GM06990 (cell line): ENCODE data around the gene CTAGE15.
"Not testable (repeated sequence)": the region's sequence is repeated elsewhere in the genome, so short reads cannot be mapped to it uniquely, and the experiment has no call there.

ENCODE experiments used
- DNase-seq: peaks from one replicate; pipeline ENCODE4 v3.0.0-alpha.2; 2011; ENCODE audit not compliant: insufficient read length; ENCODE audit errors: extremely low read depth
- H3K27me3 ChIP-seq: replicated peaks from 2 replicates; pipeline ENCODE4 v1.6.0; 2011; ENCODE audit warnings: low read length; ENCODE audit not compliant: control insufficient read depth, insufficient read depth
- H3K36me3 ChIP-seq: 2 replicates; pipeline ENCODE4 v1.5.1; 2011; ENCODE audit warnings: low read length; ENCODE audit not compliant: control insufficient read depth, insufficient read depth
- H3K4me3 ChIP-seq: replicated peaks from 2 replicates; pipeline ENCODE4 v1.5.1; 2011; ENCODE audit warnings: low read depth, mild to moderate bottlenecking, control low read depth, low read length

CTAGE15 gene

GRCh38 chr7:143571501-143571900, at the start of gene CTAGE15:
CTAGE15 (plus strand) TSS chr7:143571801; CDS start chr7:143571818, 17 bp downstream.
- not testable (repeated sequence) for DNase-seq, H3K4me3 ChIP-seq, H3K36me3 ChIP-seq, H3K27me3 ChIP-seq

- not testable (repeated sequence) for H3K4me3 ChIP-seq, H3K36me3 ChIP-seq, H3K27me3 ChIP-seq, DNase-seq
Observed at GRCh38 chr7:143522309-143522916, 49.2 kb upstream of the CTAGE15 start.

- not testable (repeated sequence) for H3K27me3 ChIP-seq, DNase-seq, H3K4me3 ChIP-seq, H3K36me3 ChIP-seq
Observed at GRCh38 chr7:143531169-143531926, 40.3 kb upstream of the CTAGE15 start.

- H3K27me3 ChIP-seq, DNase-seq, H3K4me3 ChIP-seq, H3K36me3 ChIP-seq: not testable (repeated sequence)
Observed at GRCh38 chr7:143531932-143532331, 39.7 kb upstream of the CTAGE15 start.

GRCh38 chr7:143533213-143533839, 38.3 kb upstream of the CTAGE15 start:
- H3K27me3 ChIP-seq, H3K4me3 ChIP-seq, DNase-seq, H3K36me3 ChIP-seq: not testable (repeated sequence)

- H3K27me3 ChIP-seq, H3K36me3 ChIP-seq, H3K4me3 ChIP-seq, DNase-seq: not testable (repeated sequence)
Observed at GRCh38 chr7:143536443-143536842, 35.2 kb upstream of the CTAGE15 start.

GRCh38 chr7:143543288-143544038, 28.1 kb upstream of the CTAGE15 start:
- H3K36me3 ChIP-seq: not testable (repeated sequence)

GRCh38 chr7:143555968-143556367, 15.6 kb upstream of the CTAGE15 start:
- not testable (repeated sequence) for H3K4me3 ChIP-seq, H3K27me3 ChIP-seq, DNase-seq, H3K36me3 ChIP-seq

More at GRCh38 chr7:143543288-143544038, 28.1 kb upstream of the CTAGE15 start:
- H3K27me3 ChIP-seq, DNase-seq, H3K4me3 ChIP-seq: not testable (repeated sequence)

- not testable (repeated sequence) for H3K36me3 ChIP-seq, H3K27me3 ChIP-seq, H3K4me3 ChIP-seq, DNase-seq
Observed at GRCh38 chr7:143563306-143563705, 8.3 kb upstream of the CTAGE15 start.

GRCh38 chr7:143566001-143566400, 5.6 kb upstream of the CTAGE15 start:
- not testable (repeated sequence) for H3K27me3 ChIP-seq, DNase-seq, H3K4me3 ChIP-seq, H3K36me3 ChIP-seq

- not testable (repeated sequence) for DNase-seq, H3K36me3 ChIP-seq, H3K4me3 ChIP-seq, H3K27me3 ChIP-seq
Observed at GRCh38 chr7:143588183-143588582, 16.6 kb downstream of the CTAGE15 start.

GRCh38 chr7:143589897-143590296, 18.3 kb downstream of the CTAGE15 start:
- not testable (repeated sequence) for H3K27me3 ChIP-seq, DNase-seq, H3K36me3 ChIP-seq, H3K4me3 ChIP-seq

- H3K4me3 ChIP-seq, DNase-seq, H3K27me3 ChIP-seq, H3K36me3 ChIP-seq: not testable (repeated sequence)
Observed at GRCh38 chr7:143598086-143598485, 26.5 kb downstream of the CTAGE15 start.

GRCh38 chr7:143603549-143603948, 31.9 kb downstream of the CTAGE15 start:
- H3K4me3 ChIP-seq, H3K36me3 ChIP-seq, DNase-seq, H3K27me3 ChIP-seq: not testable (repeated sequence)
